Measurements from ENCODE around the gene PRKD2.
"Not testable (repeated sequence)": the region's sequence is repeated elsewhere in the genome, so short reads cannot be mapped to it uniquely, and the experiment has no call there.

Gene PRKD2

GRCh38 chr19:46631481-46631880 is 85.4 kb downstream of the PRKD2 start:
- DNase-seq (ENCODE audit: low spot score), result no peak

- no peak for DNase-seq (ENCODE audit: low spot score)
These were observed 86.2 kb downstream of the PRKD2 start for GRCh38 chr19:46630586-46631205.

DNA sequence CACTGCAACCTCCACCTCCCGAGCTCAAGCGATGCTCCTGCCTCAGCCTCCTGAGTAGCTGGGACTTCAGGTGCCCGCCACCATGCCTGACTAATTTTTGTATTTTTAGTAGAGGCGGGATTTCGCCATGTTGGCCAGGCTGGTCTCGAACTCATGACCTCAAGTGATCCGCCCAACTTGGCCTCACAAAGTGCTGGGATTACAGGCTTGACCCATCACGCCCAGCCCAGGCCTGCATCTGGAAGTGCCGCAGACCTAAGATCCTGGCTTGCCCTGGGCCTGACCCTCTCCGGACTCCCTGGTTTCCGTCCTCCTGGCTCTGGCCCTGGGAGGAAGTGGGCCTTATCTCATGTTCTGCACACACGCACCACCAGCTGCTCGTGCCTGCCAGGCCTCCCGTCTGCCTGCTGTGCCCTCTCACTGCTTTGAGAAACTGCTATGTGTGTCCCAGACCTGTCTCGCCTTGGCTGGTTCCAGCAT is 87.3 kb downstream of the PRKD2 start:
- no peak for DNase-seq (ENCODE audit: low spot score)

- DNase-seq (ENCODE audit: low spot score), result not testable (repeated sequence)
These were observed 87.9 kb downstream of the PRKD2 start for GRCh38 chr19:46628970-46629369.

- DNase-seq (ENCODE audit: low spot score), result no peak
These were observed 90.5 kb downstream of the PRKD2 start for GRCh38 chr19:46626446-46626845.

- DNase-seq (ENCODE audit: low spot score), result no peak
These were observed 91.2 kb downstream of the PRKD2 start for GRCh38 chr19:46625731-46626130.

GRCh38 chr19:46624958-46625661 is 91.8 kb downstream of the PRKD2 start, which contains the start of gene PTGIR:
Gene PTGIR (minus strand): TSS chr19:46625089. CDS start chr19:46624225, 864 bp downstream.
- DNase-seq (ENCODE audit: low spot score), result no peak
